ENCODE measurements around the gene HNRNPLL. TPM values are rescaled to one million over a fixed set of nuclear protein-coding genes. Genes with fewer than 3 reads are reported as not detected.
A peak's percentile ranks its signal among the peaks of the same experiment; 100 is the strongest.

The HNRNPLL gene
- total and polyA plus RNA-seq, 2 of the 8 experiments (the other 6 are each of a cell fraction or from before 2014, with no cell fraction given), result 18.6 to 69.3 TPM

- peaks cover 17 to 53% of the 10 kb centered on the region in 2 experiments for H3K79me2 ChIP-seq (ENCODE audit: control insufficient read depth in 1 of 2, insufficient read depth in 2 of 2, low read length in 2 of 2)
- TF ChIP-seq TBP (IDR thresholded peaks at IDR 0.05; ENCODE audit: low read depth, low read length), result peak; percentile 23; the same call in 1 of the 2 replicates
Measured at GRCh38 chr2:38601463-38602135, 1.1 kb downstream of the HNRNPLL start.

More at GRCh38 chr2:38601463-38602135, 1.1 kb downstream of the HNRNPLL start:
- H3K27ac ChIP-seq (ENCODE audit: low read depth, low read length), result peak overlapping the region; percentile 91; the same call in 1 of the 2 replicates
- H3K4ac ChIP-seq (replicated peaks; ENCODE audit: insufficient read length, low read depth, low read length), result no peak overlapping the region
- no peak overlapping the region for H2AFZ ChIP-seq (ENCODE audit: low read length)
- H2BK20ac ChIP-seq (ENCODE audit: low read length), result no peak overlapping the region
- no peak for DNase-seq (ENCODE audit: low read depth in 1 of 2, low spot score in 2 of 2)
- POLR2A ChIA-PET (ENCODE audit: partially characterized antibody), result interaction anchor here (0.6 to 21.1 kb wide), 25 partner anchors 9 to 248 kb away, joined by 3 to 334 read pairs (median 5); partner anchors contain the start of genes GALM and SRSF7
- H3K4me2 ChIP-seq (ENCODE audit: insufficient read depth in 1 of 2, low read depth in 2 of 2, low read length in 2 of 2), result peak overlapping the region; percentile 77 to 81
- no peak overlapping the region for H2BK15ac ChIP-seq (ENCODE audit: low read length)
- peak overlapping the region; percentile 82 to 93 (median 84) for H3K9ac ChIP-seq (replicated peaks in 1 of 4; ENCODE audit: extremely low read depth in 1 of 4, low read depth in 3 of 4, low read length in 3 of 4)
- peaks cover 4% of the 10 kb centered on the region; the same call in 1 of the 2 replicates for H3K23me2 ChIP-seq (ENCODE audit: low read depth, low read length)
- peaks cover 5 to 20% of the 10 kb centered on the region in 2 experiments for H4K20me1 ChIP-seq (replicated peaks in 1 of 2; ENCODE audit: control insufficient read depth in 1 of 2, insufficient read depth in 2 of 2, low read length in 2 of 2)
- no peak overlapping the region for H3K14ac ChIP-seq (ENCODE audit: insufficient read length)
- peak; percentile 90 for FAIRE-seq
- no peaks in the 10 kb centered on the region for H3K79me1 ChIP-seq (ENCODE audit: low read depth, low read length)
- no peak overlapping the region for H4K5ac ChIP-seq (ENCODE audit: insufficient read length, low read depth, low read length)
- peaks cover 0 to 9% (median 3%) of the 10 kb centered on the region in 4 experiments; a peak in 3 of 7 replicates for H3K4me1 ChIP-seq (replicated peaks in 1 of 4; ENCODE audit: control insufficient read depth in 3 of 4, insufficient read depth in 4 of 4, low read length in 3 of 4)
- no peak overlapping the region; the same call in 1 of the 2 replicates for H2BK5ac ChIP-seq (ENCODE audit: low read depth, low read length)
- H2BK12ac ChIP-seq (ENCODE audit: low read depth, low read length), result no peak overlapping the region
- H4K8ac ChIP-seq (ENCODE audit: extremely low read depth, insufficient read depth, low read length), result peak overlapping the region; percentile 96; the same call in 1 of the 2 replicates
- peak overlapping the region; percentile 80 to 94 (median 84) for H3K4me3 ChIP-seq (ENCODE audit: extremely low read depth in 1 of 4, insufficient read depth in 2 of 4, low read depth in 3 of 4, low read length in 4 of 4)
- no peaks in the 10 kb centered on the region for H3K9me3 ChIP-seq (ENCODE audit: insufficient read depth in 2 of 2, low read depth in 1 of 2, low read length in 1 of 2)
- H4K91ac ChIP-seq (replicated peaks; ENCODE audit: insufficient read length, low read length), result no peak overlapping the region
- no peak overlapping the region for H2AK5ac ChIP-seq (ENCODE audit: low read depth, low read length)
- H3K56ac ChIP-seq (replicated peaks; ENCODE audit: insufficient read length, low read depth, low read length), result peak overlapping the region; percentile 27
- H3K27me3 ChIP-seq (replicated peaks in 1 of 4; ENCODE audit: control insufficient read depth in 3 of 4, extremely low read depth in 1 of 4, insufficient read depth in 3 of 4, low read length in 3 of 4), result no peaks in the 10 kb centered on the region
- no peak overlapping the region for H2BK120ac ChIP-seq (replicated peaks; ENCODE audit: low read depth, low read length)
- peak overlapping the region; percentile 96; the same call in 1 of the 2 replicates for H3K18ac ChIP-seq (ENCODE audit: extremely low read depth, low read length)
- no peak overlapping the region for H3K23ac ChIP-seq (ENCODE audit: insufficient read length)
- CTCF ChIA-PET (ENCODE audit: partially characterized antibody), result interaction anchor here (0.8 to 14.3 kb wide), 7 partner anchors 11 to 225 kb away, joined by 3 to 119 read pairs (median 4); no protein-coding TSS in a partner anchor
- WGBS, 2 experiments (ENCODE audit: extremely low coverage in 1 of 2, insufficient coverage in 1 of 2, insufficient read length in 1 of 2, insufficient replicate concordance in 2 of 2, low coverage in 1 of 2, low lambda C conversion rate in 2 of 2, missing lambda C conversion rate in 1 of 2), result 2% methylated on average over 25 of the region's 25 CpGs; no CpG with 5 or more reads in 1 of the 2 experiments
- no peaks in the 10 kb centered on the region for H3K36me3 ChIP-seq (ENCODE audit: control insufficient read depth in 2 of 4, insufficient read depth in 4 of 4, low read length in 3 of 4)

Measured in H1 (cell line).